HepG2 (cell line): ENCODE data around the gene DAO. TPM values are rescaled to one million over a fixed set of nuclear protein-coding genes. Genes with fewer than 3 reads are reported as not detected.

ENCODE experiments used
- ATAC-seq: fragments of 200-7000 bp; cut with Tn5 transposase; 3 replicates; pipeline ENCODE4 v1.9.1; 2020; ENCODE audit warnings: mild to moderate bottlenecking, moderate library complexity
- BruUV-seq: library from RNA; stranded (reverse); fragments of 400-500 nt; replicated peaks from 2 replicates; lab custom pipeline; 2021; lab: Mats Ljungman, UMichigan
- CTCF ChIA-PET: fragments of 300-600 bp; formaldehyde crosslinking; extraction: SDS; loops from one replicate; lab custom pipeline; 2021; ENCODE audit warnings: low total read pairs, inconsistent platforms, low intra/inter-chr PET ratio; lab: Yijun Ruan, JAX
- POLR2A ChIA-PET: fragments of 350-600 bp; sonication (Branson Sonifier 250); formaldehyde crosslinking; loops from one replicate; lab custom pipeline; 2020; ENCODE audit warnings: antibody characterized with exemption, inconsistent platforms; lab: Yijun Ruan, JAX
- DNase-seq: peaks from one replicate; pipeline ENCODE4 v3.0.0-alpha.2; 2015; ENCODE audit warnings: low spot score
- FAIRE-seq: peaks from 3 replicates; lab custom pipeline; 2011; peaks lifted over from hg19 to GRCh38; lab: Jason Lieb, UNC
- H2AFZ ChIP-seq: one replicate; pipeline ENCODE4 v1.6.1; 2011; ENCODE audit warnings: low read length, inconsistent platforms
- H3K27ac ChIP-seq: fragments of 300-600 bp; 3 replicates; pipeline ENCODE4 v1.8.0; 2011; ENCODE audit warnings: mixed run types, mild to moderate bottlenecking, mixed read lengths, low read length, inconsistent platforms; ENCODE audit not compliant: insufficient read depth; ENCODE audit errors: extremely low read length
- H3K27me3 ChIP-seq, 2 experiments: fragments of 200-600 bp in 1 of 2; 2 replicates in 1 of 2; 3 replicates in 1 of 2; pipeline versions ENCODE4 v1.6.0 to v1.8.0; 2011; ENCODE audit warnings: low read length in 2 of 2, mild to moderate bottlenecking in 2 of 2, moderate library complexity in 2 of 2, inconsistent platforms in 1 of 2; ENCODE audit not compliant: insufficient read depth in 2 of 2, control insufficient read depth in 1 of 2
- H3K36me3 ChIP-seq, 2 experiments: fragments of 200-600 bp in 1 of 2; replicated peaks in 1 of 2; 2 replicates in 1 of 2; 3 replicates in 1 of 2; pipeline versions ENCODE4 v1.5.1 to v1.8.0; 2011; ENCODE audit warnings: low read length in 2 of 2, inconsistent platforms in 1 of 2; ENCODE audit not compliant: insufficient read depth in 2 of 2, control insufficient read depth in 1 of 2
- H3K4me1 ChIP-seq: 2 replicates; pipeline ENCODE4 v1.5.1; 2012; ENCODE audit warnings: low read length, inconsistent platforms; ENCODE audit not compliant: insufficient read depth
- H3K4me2 ChIP-seq: 2 replicates; pipeline ENCODE4 v1.6.0; 2011; ENCODE audit warnings: low read depth, low read length, inconsistent platforms
- H3K4me3 ChIP-seq, 3 experiments: fragments of 200-600 bp in 1 of 3; sonication (generic), shearing (Covaris generic) in 1 of 3; replicated peaks in 1 of 3; 2 replicates each; pipeline ENCODE4 v1.5.1; 2011 to 2016; ENCODE audit warnings: low read length in 3 of 3, inconsistent platforms in 2 of 3, low read depth in 2 of 3, mild to moderate bottlenecking in 2 of 3, control low read depth in 1 of 3, mixed read lengths in 1 of 3; ENCODE audit not compliant: insufficient read depth in 1 of 3
- H3K79me2 ChIP-seq: one replicate; pipeline ENCODE4 v1.6.1; 2011; ENCODE audit warnings: low read length, inconsistent platforms; ENCODE audit not compliant: insufficient read depth
- H3K9ac ChIP-seq: 2 replicates; pipeline ENCODE4 v1.6.0; 2011; ENCODE audit warnings: mild to moderate bottlenecking, low read depth, low read length, inconsistent platforms; ENCODE audit not compliant: insufficient read depth
- H3K9me3 ChIP-seq: 2 replicates; pipeline ENCODE4 v1.5.1; 2012; ENCODE audit warnings: mild to moderate bottlenecking, low read length
- H4K20me1 ChIP-seq: 2 replicates; pipeline ENCODE4 v1.6.0; 2011; ENCODE audit warnings: inconsistent platforms, mild to moderate bottlenecking, low read length, moderate library complexity; ENCODE audit not compliant: insufficient read depth
- GABPB1 ChIP-seq: IDR thresholded peaks from 2 replicates; pipeline ENCODE4 v1.6.1; 2016; ENCODE audit warnings: mild to moderate bottlenecking, missing genetic modification reagents, moderate library complexity, missing compliant biosample characterization
- ZNF33B ChIP-seq: sonication (generic); formaldehyde crosslinking; IDR thresholded peaks from 2 replicates; pipeline ENCODE4 v1.5.1; 2020; ENCODE audit warnings: mild to moderate bottlenecking, missing genetic modification reagents
- ZNF547 ChIP-seq: sonication (generic); formaldehyde crosslinking; IDR thresholded peaks from 2 replicates; pipeline ENCODE4 v1.5.1; 2020; ENCODE audit warnings: mild to moderate bottlenecking, missing genetic modification reagents
- ZSCAN22 ChIP-seq: sonication (generic); formaldehyde crosslinking; IDR thresholded peaks from 2 replicates; pipeline ENCODE4 v1.4.0; 2020; ENCODE audit warnings: mild to moderate bottlenecking, missing genetic modification reagents
- WGBS: methylation state at CpG from one replicate; pipeline ENCODE4 v1.1.6; 2017; ENCODE audit warnings: low lambda C conversion rate; 5-methylcytosine and 5-hydroxymethylcytosine counted together
- in situ Hi-C: cut with HindIII; loops from 2 replicates; pipeline ENCODE4 v1.10.0; 2017; ENCODE audit warnings: low pct_unique_long_range_greater_than_20kb; ENCODE audit not compliant: extremely low pct_ligation_motif_present
- intact Hi-C: fragments of 100-400 bp; cut with micrococcal nuclease; formaldehyde crosslinking; loops from one replicate; pipeline ENCODE4 v1.10.0; 2022; ENCODE audit not compliant: unreplicated experiment
- polyA plus RNA-seq, 8 experiments: library from polyadenylated mRNA; depleted of rRNA in 3 of 8; stranded (reverse) in 7 of 8; unstranded in 1 of 8; fragments of >200 nt; fragmentation: Illumina TruSeq in 4 of 8; extraction: Trizol in 4 of 8; gene quantifications; 2 replicates each; pipeline versions ENCODE4 v1.2.1 to v1.2.3, GENCODE V29; 2011 to 2016; ENCODE audit warnings: low read depth in 4 of 8, missing spikeins in 1 of 8, mixed read lengths in 1 of 8; ENCODE audit not compliant: insufficient read depth in 1 of 8
- total RNA-seq, 5 experiments: library from RNA; depleted of rRNA; stranded (reverse); fragments of >200 nt; fragmentation: Illumina TruSeq; extraction: Trizol; gene quantifications; 2 replicates each; pipeline ENCODE4 v1.2.3, GENCODE V29; 2016; ENCODE audit warnings: low read depth in 1 of 5
- TF ChIP-seq, protein P1 (sequence below): fragments of 450-650 bp; IDR thresholded peaks from 2 replicates; pipeline ENCODE4 v1.6.1; 2017
- TF ChIP-seq, protein P2 (sequence below): sonication (generic); formaldehyde crosslinking; IDR thresholded peaks from 2 replicates; pipeline ENCODE4 v1.4.0; 2020; ENCODE audit warnings: missing genetic modification reagents, borderline replicate concordance
- TF ChIP-seq, protein P3 (sequence below): sonication (generic); formaldehyde crosslinking; IDR thresholded peaks from 2 replicates; pipeline ENCODE4 v1.4.0; 2020; ENCODE audit warnings: mild to moderate bottlenecking, missing genetic modification reagents

The DAO gene
- total and polyA plus RNA-seq, 2 of the 13 experiments (the other 11 are each of a cell fraction or from before 2014, with no cell fraction given) = 0.34 to 0.82 TPM

DNA sequence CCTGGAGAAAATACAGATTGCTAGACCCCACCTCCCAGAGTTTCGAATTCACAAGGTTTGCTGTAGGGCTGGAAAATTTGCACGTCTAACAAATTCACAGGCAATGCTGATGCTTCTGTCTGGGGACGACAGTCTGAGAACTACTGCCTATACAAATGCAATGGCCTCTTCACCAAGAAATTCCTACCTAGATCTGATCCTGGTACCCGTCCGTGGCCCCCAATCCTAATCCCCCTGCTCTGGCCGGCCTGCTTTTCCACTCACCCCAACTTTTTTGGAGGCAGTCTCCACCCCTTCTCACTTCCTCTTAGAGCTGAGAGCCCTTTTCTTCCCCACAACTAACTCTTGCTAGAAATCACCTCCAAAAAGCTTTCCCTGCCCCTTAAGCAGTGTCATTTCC, 19.4 kb upstream of the DAO start:
- POLR2A ChIA-PET = no interaction called here
- 34% methylated on average over 6 of the region's 6 CpGs for WGBS
- intact Hi-C loops = no loop called here

More for the DNA sequence above, 19.4 kb upstream of the DAO start:
- H3K36me3 ChIP-seq = no peaks in the 10 kb centered on the region
- TF ChIP-seq ZNF547 (CRISPR knock-in tag) (no peak), ZSCAN22 (CRISPR knock-in tag) (no peak), GABPB1 (CRISPR knock-in tag) (no peak), ZNF33B (CRISPR knock-in tag) (no peak)
- TF ChIP-seq, protein P1, sequence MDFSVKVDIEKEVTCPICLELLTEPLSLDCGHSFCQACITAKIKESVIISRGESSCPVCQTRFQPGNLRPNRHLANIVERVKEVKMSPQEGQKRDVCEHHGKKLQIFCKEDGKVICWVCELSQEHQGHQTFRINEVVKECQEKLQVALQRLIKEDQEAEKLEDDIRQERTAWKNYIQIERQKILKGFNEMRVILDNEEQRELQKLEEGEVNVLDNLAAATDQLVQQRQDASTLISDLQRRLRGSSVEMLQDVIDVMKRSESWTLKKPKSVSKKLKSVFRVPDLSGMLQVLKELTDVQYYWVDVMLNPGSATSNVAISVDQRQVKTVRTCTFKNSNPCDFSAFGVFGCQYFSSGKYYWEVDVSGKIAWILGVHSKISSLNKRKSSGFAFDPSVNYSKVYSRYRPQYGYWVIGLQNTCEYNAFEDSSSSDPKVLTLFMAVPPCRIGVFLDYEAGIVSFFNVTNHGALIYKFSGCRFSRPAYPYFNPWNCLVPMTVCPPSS = no peak
- TF ChIP-seq, protein P2, sequence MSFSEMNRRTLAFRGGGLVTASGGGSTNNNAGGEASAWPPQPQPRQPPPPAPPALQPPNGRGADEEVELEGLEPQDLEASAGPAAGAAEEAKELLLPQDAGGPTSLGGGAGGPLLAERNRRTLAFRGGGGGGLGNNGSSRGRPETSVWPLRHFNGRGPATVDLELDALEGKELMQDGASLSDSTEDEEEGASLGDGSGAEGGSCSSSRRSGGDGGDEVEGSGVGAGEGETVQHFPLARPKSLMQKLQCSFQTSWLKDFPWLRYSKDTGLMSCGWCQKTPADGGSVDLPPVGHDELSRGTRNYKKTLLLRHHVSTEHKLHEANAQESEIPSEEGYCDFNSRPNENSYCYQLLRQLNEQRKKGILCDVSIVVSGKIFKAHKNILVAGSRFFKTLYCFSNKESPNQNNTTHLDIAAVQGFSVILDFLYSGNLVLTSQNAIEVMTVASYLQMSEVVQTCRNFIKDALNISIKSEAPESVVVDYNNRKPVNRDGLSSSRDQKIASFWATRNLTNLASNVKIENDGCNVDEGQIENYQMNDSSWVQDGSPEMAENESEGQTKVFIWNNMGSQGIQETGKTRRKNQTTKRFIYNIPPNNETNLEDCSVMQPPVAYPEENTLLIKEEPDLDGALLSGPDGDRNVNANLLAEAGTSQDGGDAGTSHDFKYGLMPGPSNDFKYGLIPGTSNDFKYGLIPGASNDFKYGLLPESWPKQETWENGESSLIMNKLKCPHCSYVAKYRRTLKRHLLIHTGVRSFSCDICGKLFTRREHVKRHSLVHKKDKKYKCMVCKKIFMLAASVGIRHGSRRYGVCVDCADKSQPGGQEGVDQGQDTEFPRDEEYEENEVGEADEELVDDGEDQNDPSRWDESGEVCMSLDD = no peak
- TF ChIP-seq, protein P3, sequence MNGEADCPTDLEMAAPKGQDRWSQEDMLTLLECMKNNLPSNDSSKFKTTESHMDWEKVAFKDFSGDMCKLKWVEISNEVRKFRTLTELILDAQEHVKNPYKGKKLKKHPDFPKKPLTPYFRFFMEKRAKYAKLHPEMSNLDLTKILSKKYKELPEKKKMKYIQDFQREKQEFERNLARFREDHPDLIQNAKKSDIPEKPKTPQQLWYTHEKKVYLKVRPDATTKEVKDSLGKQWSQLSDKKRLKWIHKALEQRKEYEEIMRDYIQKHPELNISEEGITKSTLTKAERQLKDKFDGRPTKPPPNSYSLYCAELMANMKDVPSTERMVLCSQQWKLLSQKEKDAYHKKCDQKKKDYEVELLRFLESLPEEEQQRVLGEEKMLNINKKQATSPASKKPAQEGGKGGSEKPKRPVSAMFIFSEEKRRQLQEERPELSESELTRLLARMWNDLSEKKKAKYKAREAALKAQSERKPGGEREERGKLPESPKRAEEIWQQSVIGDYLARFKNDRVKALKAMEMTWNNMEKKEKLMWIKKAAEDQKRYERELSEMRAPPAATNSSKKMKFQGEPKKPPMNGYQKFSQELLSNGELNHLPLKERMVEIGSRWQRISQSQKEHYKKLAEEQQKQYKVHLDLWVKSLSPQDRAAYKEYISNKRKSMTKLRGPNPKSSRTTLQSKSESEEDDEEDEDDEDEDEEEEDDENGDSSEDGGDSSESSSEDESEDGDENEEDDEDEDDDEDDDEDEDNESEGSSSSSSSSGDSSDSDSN (CRISPR knock-in tag) = no peak
- H2AFZ ChIP-seq = no peak overlapping the region
- no TSS peak for BruUV-seq
- peaks cover 6% of the 10 kb centered on the region for H3K79me2 ChIP-seq
- CTCF ChIA-PET = no interaction called here
- no peak for FAIRE-seq
- ATAC-seq = no peak
- no peak overlapping the region for H3K9ac ChIP-seq
- H3K4me2 ChIP-seq = no peak overlapping the region
- 0 out of 2 replicates have a peak, but pooled peaks cover 3% of the 10 kb centered on the region for H3K9me3 ChIP-seq
- no peak overlapping the region for H3K4me3 ChIP-seq
- no peak for DNase-seq
- in situ Hi-C loops = no loop called here
- 0 out of 2 replicates have a peak, but pooled peaks cover 3% of the 10 kb centered on the region for H4K20me1 ChIP-seq
- H3K27ac ChIP-seq = no peak overlapping the region
- peaks cover 28% of the 10 kb centered on the region for H3K4me1 ChIP-seq
- peaks cover 4 to 6% of the 10 kb centered on the region in 2 experiments; a peak in 1 of 5 replicates for H3K27me3 ChIP-seq
